ENCODE data around the gene ZNF124. TPM values are rescaled to one million over a fixed set of nuclear protein-coding genes. Genes with fewer than 3 reads are reported as not detected.
A peak's percentile ranks its signal among the peaks of the same experiment; 100 is the strongest.

Gene ZNF124
- total and polyA plus RNA-seq, 2 of the 13 experiments (the other 11 are each of a cell fraction or from before 2014, with no cell fraction given), result 9.7 to 134 TPM

DNA sequence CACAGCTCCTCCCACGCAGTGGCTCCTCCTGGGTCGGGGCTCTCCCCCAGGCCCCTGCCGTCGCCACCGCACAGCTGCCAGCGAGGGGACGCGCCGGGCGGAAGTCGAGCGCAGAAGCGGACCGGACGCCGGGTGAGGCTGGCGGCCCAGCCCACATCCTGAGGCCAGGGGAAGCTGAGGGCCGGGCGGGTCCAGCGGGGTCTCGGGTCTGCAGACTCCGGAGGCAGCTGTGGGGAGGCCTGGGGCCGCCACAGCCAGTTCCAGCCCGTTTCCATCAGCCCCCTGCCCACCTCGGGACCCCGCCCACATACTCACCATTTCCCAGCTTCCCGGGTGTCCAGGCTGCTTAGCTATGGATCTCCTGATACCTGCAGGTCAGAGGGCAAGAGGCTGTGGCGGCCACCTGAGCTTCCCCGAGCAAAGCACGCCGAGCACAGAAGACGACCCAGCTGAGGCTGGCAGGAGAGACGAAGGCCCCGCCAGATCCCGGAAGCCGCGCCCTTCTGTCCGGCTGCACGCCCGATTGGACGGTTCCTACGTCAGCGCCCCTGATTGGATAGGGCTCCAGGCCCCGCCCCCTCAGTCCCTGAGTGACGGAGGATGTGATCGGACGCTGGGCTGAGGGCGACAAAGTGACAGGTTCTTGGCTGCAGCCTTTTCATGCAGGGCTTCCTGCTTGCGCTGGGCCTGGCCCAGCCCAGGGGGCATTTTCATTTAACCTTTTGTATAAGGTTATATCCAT, 38.7 kb upstream of the ZNF124 start:
- 0% methylated on average over 24 of the region's 49 CpGs for WGBS (ENCODE audit: low lambda C conversion rate)
- BruUV-seq (replicated peaks), result TSS peak; percentile 60
- Histone ChIP-seq H3K36me3 (replicated peaks in 1 of 2; ENCODE audit: control insufficient read depth in 1 of 2, insufficient read depth in 2 of 2, low read length in 2 of 2) (no peaks in the 10 kb centered on the region), H2AFZ (ENCODE audit: low read length) (no peak overlapping the region), H3K4me1 (ENCODE audit: insufficient read depth, low read length) (peaks cover 35% of the 10 kb centered on the region), H3K4me2 (ENCODE audit: low read depth, low read length) (peak overlapping the region; percentile 92), H3K9ac (ENCODE audit: insufficient read depth, low read depth, low read length) (peak overlapping the region; percentile 76), H3K4me3 (replicated peaks in 1 of 3; ENCODE audit: insufficient read depth in 1 of 3, low read depth in 2 of 3, low read length in 3 of 3) (peak overlapping the region; percentile 80 to 97 (median 93)), H3K9me3 (ENCODE audit: low read length) (no peaks in the 10 kb centered on the region), H3K27me3 (ENCODE audit: control insufficient read depth in 1 of 2, insufficient read depth in 2 of 2, low read length in 2 of 2) (no peaks in the 10 kb centered on the region), H4K20me1 (ENCODE audit: insufficient read depth, low read length) (no peaks in the 10 kb centered on the region), H3K79me2 (ENCODE audit: insufficient read depth, low read length) (peaks cover 33% of the 10 kb centered on the region), H3K27ac (ENCODE audit: extremely low read length, insufficient read depth, low read length) (peak overlapping the region; percentile 69)
- DNase-seq (ENCODE audit: low spot score) (peak; percentile 93), ATAC-seq (peak; percentile 98), FAIRE-seq (peak; percentile 34)
- in situ Hi-C loops (cut with HindIII; ENCODE audit: extremely low pct_ligation_motif_present, low pct_unique_long_range_greater_than_20kb), result no loop called here
- intact Hi-C loops (cut with micrococcal nuclease; ENCODE audit: unreplicated experiment), result no loop called here
- ChIA-PET CTCF (ENCODE audit: low intra/inter-chr PET ratio, low total read pairs) (no interaction called here), POLR2A (interaction anchor here (1.9 kb wide), 1 partner anchor 121 kb away, joined by 4 read pairs; no protein-coding TSS in a partner anchor)
- TF ChIP-seq, protein P1, sequence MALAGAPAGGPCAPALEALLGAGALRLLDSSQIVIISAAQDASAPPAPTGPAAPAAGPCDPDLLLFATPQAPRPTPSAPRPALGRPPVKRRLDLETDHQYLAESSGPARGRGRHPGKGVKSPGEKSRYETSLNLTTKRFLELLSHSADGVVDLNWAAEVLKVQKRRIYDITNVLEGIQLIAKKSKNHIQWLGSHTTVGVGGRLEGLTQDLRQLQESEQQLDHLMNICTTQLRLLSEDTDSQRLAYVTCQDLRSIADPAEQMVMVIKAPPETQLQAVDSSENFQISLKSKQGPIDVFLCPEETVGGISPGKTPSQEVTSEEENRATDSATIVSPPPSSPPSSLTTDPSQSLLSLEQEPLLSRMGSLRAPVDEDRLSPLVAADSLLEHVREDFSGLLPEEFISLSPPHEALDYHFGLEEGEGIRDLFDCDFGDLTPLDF (CRISPR knock-in tag; IDR thresholded peaks at IDR 0.05), result no peak
- TF ChIP-seq, protein P2, sequence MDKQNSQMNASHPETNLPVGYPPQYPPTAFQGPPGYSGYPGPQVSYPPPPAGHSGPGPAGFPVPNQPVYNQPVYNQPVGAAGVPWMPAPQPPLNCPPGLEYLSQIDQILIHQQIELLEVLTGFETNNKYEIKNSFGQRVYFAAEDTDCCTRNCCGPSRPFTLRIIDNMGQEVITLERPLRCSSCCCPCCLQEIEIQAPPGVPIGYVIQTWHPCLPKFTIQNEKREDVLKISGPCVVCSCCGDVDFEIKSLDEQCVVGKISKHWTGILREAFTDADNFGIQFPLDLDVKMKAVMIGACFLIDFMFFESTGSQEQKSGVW (CRISPR knock-in tag; IDR thresholded peaks at IDR 0.05; ENCODE audit: borderline replicate concordance), result no peak
- TF ChIP-seq, protein P3, sequence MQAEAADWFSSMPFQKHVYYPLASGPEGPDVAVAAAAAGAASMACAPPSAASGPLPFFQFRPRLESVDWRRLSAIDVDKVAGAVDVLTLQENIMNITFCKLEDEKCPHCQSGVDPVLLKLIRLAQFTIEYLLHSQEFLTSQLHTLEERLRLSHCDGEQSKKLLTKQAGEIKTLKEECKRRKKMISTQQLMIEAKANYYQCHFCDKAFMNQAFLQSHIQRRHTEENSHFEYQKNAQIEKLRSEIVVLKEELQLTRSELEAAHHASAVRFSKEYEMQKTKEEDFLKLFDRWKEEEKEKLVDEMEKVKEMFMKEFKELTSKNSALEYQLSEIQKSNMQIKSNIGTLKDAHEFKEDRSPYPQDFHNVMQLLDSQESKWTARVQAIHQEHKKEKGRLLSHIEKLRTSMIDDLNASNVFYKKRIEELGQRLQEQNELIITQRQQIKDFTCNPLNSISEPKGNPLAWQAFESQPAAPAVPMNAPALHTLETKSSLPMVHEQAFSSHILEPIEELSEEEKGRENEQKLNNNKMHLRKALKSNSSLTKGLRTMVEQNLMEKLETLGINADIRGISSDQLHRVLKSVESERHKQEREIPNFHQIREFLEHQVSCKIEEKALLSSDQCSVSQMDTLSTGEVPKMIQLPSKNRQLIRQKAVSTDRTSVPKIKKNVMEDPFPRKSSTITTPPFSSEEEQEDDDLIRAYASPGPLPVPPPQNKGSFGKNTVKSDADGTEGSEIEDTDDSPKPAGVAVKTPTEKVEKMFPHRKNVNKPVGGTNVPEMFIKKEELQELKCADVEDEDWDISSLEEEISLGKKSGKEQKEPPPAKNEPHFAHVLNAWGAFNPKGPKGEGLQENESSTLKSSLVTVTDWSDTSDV (CRISPR knock-in tag; IDR thresholded peaks at IDR 0.05), result no peak
- 0 out of 2 replicates have a peak, but pooled peaks have one; percentile 53 for TF ChIP-seq RFXANK (CRISPR knock-in tag; IDR thresholded peaks at IDR 0.05)
- no peak for TF ChIP-seq SMARCC2 (IDR thresholded peaks at IDR 0.05)
- no peak for TF ChIP-seq RARG (CRISPR knock-in tag; IDR thresholded peaks at IDR 0.05; ENCODE audit: low read depth)
- TF ChIP-seq EED (CRISPR knock-in tag; IDR thresholded peaks at IDR 0.05), result 0 out of 2 replicates have a peak, but pooled peaks have one; percentile 34
- TF ChIP-seq, protein P4, sequence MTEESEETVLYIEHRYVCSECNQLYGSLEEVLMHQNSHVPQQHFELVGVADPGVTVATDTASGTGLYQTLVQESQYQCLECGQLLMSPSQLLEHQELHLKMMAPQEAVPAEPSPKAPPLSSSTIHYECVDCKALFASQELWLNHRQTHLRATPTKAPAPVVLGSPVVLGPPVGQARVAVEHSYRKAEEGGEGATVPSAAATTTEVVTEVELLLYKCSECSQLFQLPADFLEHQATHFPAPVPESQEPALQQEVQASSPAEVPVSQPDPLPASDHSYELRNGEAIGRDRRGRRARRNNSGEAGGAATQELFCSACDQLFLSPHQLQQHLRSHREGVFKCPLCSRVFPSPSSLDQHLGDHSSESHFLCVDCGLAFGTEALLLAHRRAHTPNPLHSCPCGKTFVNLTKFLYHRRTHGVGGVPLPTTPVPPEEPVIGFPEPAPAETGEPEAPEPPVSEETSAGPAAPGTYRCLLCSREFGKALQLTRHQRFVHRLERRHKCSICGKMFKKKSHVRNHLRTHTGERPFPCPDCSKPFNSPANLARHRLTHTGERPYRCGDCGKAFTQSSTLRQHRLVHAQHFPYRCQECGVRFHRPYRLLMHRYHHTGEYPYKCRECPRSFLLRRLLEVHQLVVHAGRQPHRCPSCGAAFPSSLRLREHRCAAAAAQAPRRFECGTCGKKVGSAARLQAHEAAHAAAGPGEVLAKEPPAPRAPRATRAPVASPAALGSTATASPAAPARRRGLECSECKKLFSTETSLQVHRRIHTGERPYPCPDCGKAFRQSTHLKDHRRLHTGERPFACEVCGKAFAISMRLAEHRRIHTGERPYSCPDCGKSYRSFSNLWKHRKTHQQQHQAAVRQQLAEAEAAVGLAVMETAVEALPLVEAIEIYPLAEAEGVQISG (CRISPR knock-in tag; IDR thresholded peaks at IDR 0.05), result peak; percentile 48; the same call in 1 of the 2 replicates
- TF ChIP-seq SRF (IDR thresholded peaks at IDR 0.05; ENCODE audit: low read depth, low read length), result no peak
- TF ChIP-seq ONECUT2 (CRISPR knock-in tag; IDR thresholded peaks at IDR 0.05), result no peak
- peak; percentile 61; the same call in 1 of the 2 replicates for TF ChIP-seq ZNF768 (CRISPR knock-in tag; IDR thresholded peaks at IDR 0.05)
- TF ChIP-seq REXO4 (CRISPR knock-in tag; IDR thresholded peaks at IDR 0.05; ENCODE audit: borderline replicate concordance), result no peak
- TF ChIP-seq PITX1 (CRISPR knock-in tag; IDR thresholded peaks at IDR 0.05), result peak; percentile 39; the same call in 1 of the 2 replicates
- peak; percentile 87 for TF ChIP-seq CREB1 (IDR thresholded peaks at IDR 0.05)
- TF ChIP-seq CREB1 (CRISPR knock-in tag; IDR thresholded peaks at IDR 0.05), result peak; percentile 87

Measured in HepG2 (cell line).